GM12878 (cell line): ENCODE measurements around the gene EGF. TPM values are rescaled to one million over a fixed set of nuclear protein-coding genes. Genes with fewer than 3 reads are reported as not detected.

Source experiments
- ATAC-seq: fragments of 200-7000 bp; cut with Tn5 transposase; 3 replicates; pipeline ENCODE4 v1.9.1; 2020; ENCODE audit warnings: mild to moderate bottlenecking, moderate library complexity
- BruUV-seq: library from RNA; stranded (reverse); fragments of 400-500 nt; replicated peaks from 2 replicates; lab custom pipeline; 2021; lab: Mats Ljungman, UMichigan
- CTCF ChIA-PET: fragments of 300-600 bp; sonication (Branson Sonifier 250); formaldehyde crosslinking; extraction: SDS; loops from one replicate; lab custom pipeline; 2021; ENCODE audit warnings: inconsistent platforms; lab: Yijun Ruan, JAX
- POLR2A ChIA-PET: fragments of 350-600 bp; formaldehyde crosslinking; extraction: SDS; loops from one replicate; lab custom pipeline; 2021; ENCODE audit warnings: inconsistent platforms; lab: Charles Lee
- RAD21 ChIA-PET: fragments of 300-600 bp; sonication (Branson Sonifier 250); formaldehyde crosslinking; loops from one replicate; lab custom pipeline; 2023; ENCODE audit warnings: antibody characterized with exemption; ENCODE audit not compliant: unreplicated experiment; lab: Charles Lee
- SMC1A ChIA-PET: fragments of 300-600 bp; sonication (Branson Sonifier 250); formaldehyde crosslinking; loops from one replicate; lab custom pipeline; 2023; ENCODE audit not compliant: unreplicated experiment, uncharacterized antibody; lab: Charles Lee
- DNase-seq: peaks from one replicate; pipeline ENCODE4 v3.0.0-alpha.2; 2011; ENCODE audit warnings: low read depth, low spot score
- FAIRE-seq: peaks from 3 replicates; lab custom pipeline; 2011; peaks lifted over from hg19 to GRCh38; lab: Jason Lieb, UNC
- H2AFZ ChIP-seq: 2 replicates; pipeline ENCODE4 v1.6.0; 2011; ENCODE audit warnings: low read depth, low read length, control low read depth; ENCODE audit not compliant: control insufficient read depth
- H3K27ac ChIP-seq: 2 replicates; pipeline ENCODE4 v1.5.1; 2011; ENCODE audit warnings: control low read depth; ENCODE audit not compliant: control insufficient read depth, insufficient read depth
- H3K27me3 ChIP-seq, 2 experiments: replicated peaks in 1 of 2; 2 replicates each; pipeline versions ENCODE4 v1.6.0 to v1.6.1; 2011; ENCODE audit warnings: low read length in 1 of 2; ENCODE audit not compliant: control insufficient read depth in 2 of 2, insufficient read depth in 2 of 2
- H3K36me3 ChIP-seq, 2 experiments: 2 replicates each; pipeline ENCODE4 v1.5.1; 2011; ENCODE audit warnings: low read length in 1 of 2; ENCODE audit not compliant: control insufficient read depth in 2 of 2, insufficient read depth in 2 of 2
- H3K4me1 ChIP-seq: 2 replicates; pipeline ENCODE4 v1.6.1; 2011; ENCODE audit warnings: mild to moderate bottlenecking, low read length, moderate library complexity, mixed read lengths; ENCODE audit not compliant: control insufficient read depth, insufficient read depth
- H3K4me2 ChIP-seq: 2 replicates; pipeline ENCODE4 v1.6.0; 2011; ENCODE audit warnings: control low read depth; ENCODE audit not compliant: control insufficient read depth, insufficient read depth
- H3K4me3 ChIP-seq: fragments of 200-600 bp; sonication (generic); 2 replicates; pipeline ENCODE4 v1.5.1; 2016
- H3K79me2 ChIP-seq: 2 replicates; pipeline ENCODE4 v1.6.0; 2011; ENCODE audit warnings: low read length; ENCODE audit not compliant: control insufficient read depth, insufficient read depth
- H3K9ac ChIP-seq: 2 replicates; pipeline ENCODE4 v1.8.0; 2011; ENCODE audit warnings: low read length, control low read depth, mixed read lengths; ENCODE audit not compliant: control insufficient read depth, insufficient read depth
- H3K9me3 ChIP-seq: replicated peaks from 3 replicates; pipeline ENCODE4 v1.5.1; 2011; ENCODE audit warnings: mild to moderate bottlenecking, low read length; ENCODE audit not compliant: control insufficient read depth, insufficient read depth
- H4K20me1 ChIP-seq: 2 replicates; pipeline ENCODE4 v1.6.0; 2011; ENCODE audit not compliant: control insufficient read depth, insufficient read depth
- CHD1 ChIP-seq: IDR thresholded peaks from 2 replicates; pipeline ENCODE4 v1.6.1; 2012; ENCODE audit warnings: low read depth, low read length, improper control_type of control experiment
- ETV6 ChIP-seq, 2 experiments: fragments of 450-650 bp in 1 of 2; IDR thresholded peaks in 1 of 2; conservative IDR thresholded peaks in 1 of 2; 2 replicates each; pipeline ENCODE4 v1.6.1; 2014; ENCODE audit warnings: antibody characterized with exemption in 1 of 2, borderline replicate concordance in 1 of 2, low read depth in 1 of 2, mild to moderate bottlenecking in 1 of 2, moderate library complexity in 1 of 2
- IRF4 ChIP-seq: IDR thresholded peaks from 2 replicates; pipeline ENCODE4 v1.6.1; 2011; ENCODE audit warnings: low read depth, low read length
- KLF5 ChIP-seq: fragments of 450-650 bp; IDR thresholded peaks from 2 replicates; pipeline ENCODE4 v1.6.1; 2014; ENCODE audit warnings: mild to moderate bottlenecking; ENCODE audit not compliant: partially characterized antibody
- MEF2B ChIP-seq: fragments of 450-650 bp; IDR thresholded peaks from 2 replicates; pipeline ENCODE4 v1.6.1; 2018; ENCODE audit warnings: mild to moderate bottlenecking, moderate library complexity; ENCODE audit not compliant: partially characterized antibody, poor library complexity, severe bottlenecking
- NFYB ChIP-seq: IDR thresholded peaks from 2 replicates; pipeline ENCODE4 v1.6.1; 2011; ENCODE audit warnings: low read depth, mild to moderate bottlenecking, low read length, improper control_type of control experiment, moderate library complexity; ENCODE audit not compliant: insufficient read depth
- PAX8 ChIP-seq: fragments of 450-650 bp; IDR thresholded peaks from 2 replicates; pipeline ENCODE4 v1.6.1; 2017; ENCODE audit warnings: mild to moderate bottlenecking, moderate library complexity
- RUNX3 ChIP-seq: IDR thresholded peaks from 2 replicates; pipeline ENCODE4 v1.6.1; 2012; ENCODE audit warnings: low read length, inconsistent platforms
- SIX5 ChIP-seq: IDR thresholded peaks from 2 replicates; pipeline ENCODE4 v1.6.1; 2011; ENCODE audit warnings: mild to moderate bottlenecking, low read depth, low read length, moderate library complexity; ENCODE audit not compliant: severe bottlenecking
- TBL1XR1 ChIP-seq: IDR thresholded peaks from 2 replicates; pipeline ENCODE4 v1.6.1; 2012; ENCODE audit warnings: low read depth, low read length, improper control_type of control experiment
- TCF12 ChIP-seq: IDR thresholded peaks from 2 replicates; pipeline ENCODE4 v1.6.1; 2011; ENCODE audit warnings: low read depth, mild to moderate bottlenecking, low read length
- ZBED1 ChIP-seq: IDR thresholded peaks from 2 replicates; pipeline ENCODE4 v1.6.1; 2016; ENCODE audit warnings: borderline replicate concordance
- ZNF24 ChIP-seq: fragments of 450-650 bp; IDR thresholded peaks from 2 replicates; pipeline ENCODE4 v1.6.1; 2017; ENCODE audit warnings: antibody characterized with exemption, mild to moderate bottlenecking
- ZNF687 ChIP-seq: fragments of 450-650 bp; IDR thresholded peaks from 2 replicates; pipeline ENCODE4 v1.6.1; 2017; ENCODE audit warnings: mild to moderate bottlenecking, moderate library complexity
- WGBS: methylation state at CpG from one replicate; pipeline ENCODE4 v1.1.6; 2016; ENCODE audit warnings: low lambda C conversion rate; ENCODE audit not compliant: insufficient replicate concordance, insufficient coverage; ENCODE audit errors: missing lambda C conversion rate; 5-methylcytosine and 5-hydroxymethylcytosine counted together
- in situ Hi-C: fragments of 300-500 bp; cut with MboI; formaldehyde crosslinking; loops from 9 replicates; pipeline ENCODE4 v1.14.3; 2018; ENCODE audit warnings: mixed read lengths
- intact Hi-C: fragments of 100-400 bp; cut with micrococcal nuclease; formaldehyde crosslinking; loops from one replicate; pipeline ENCODE4 v1.14.2; 2022; ENCODE audit not compliant: unreplicated experiment
- polyA plus RNA-seq, 11 experiments: library from polyadenylated mRNA; depleted of rRNA in 4 of 11; unstranded in 6 of 11; stranded (reverse) in 5 of 11; fragments of >200 nt; fragmentation: Nextera tagmentation in 4 of 11; fragmentation: Illumina TruSeq in 1 of 11; extraction: Ambion mirVana in 4 of 11; extraction: Trizol in 1 of 11; gene quantifications; 1 replicate in 1 of 11; 2 replicates in 10 of 11; pipeline versions ENCODE4 v1.2.1 to v1.2.3, GENCODE V29; 2011 to 2016; ENCODE audit warnings: inconsistent platforms in 2 of 11, missing spikeins in 2 of 11, low read depth in 1 of 11
- total RNA-seq, 4 experiments: library from RNA; depleted of rRNA in 3 of 4; stranded (reverse); fragments of >200 nt in 3 of 4; fragmentation: Illumina TruSeq in 1 of 4; extraction: Trizol in 1 of 4; gene quantifications; 2 replicates each; pipeline versions ENCODE4 v1.2.1 to v1.2.3, GENCODE V29; 2013 to 2021
- TF ChIP-seq, protein P1 (sequence below): fragments of 450-650 bp; formaldehyde crosslinking; IDR thresholded peaks from 2 replicates; pipeline ENCODE4 v1.4.0; 2022; ENCODE audit warnings: mild to moderate bottlenecking, moderate library complexity

The EGF gene
- total and polyA plus RNA-seq, 10 of the 15 experiments (the other 5 are each of a cell fraction or from before 2014, with no cell fraction given) = 0.02 to 0.90 (median 0.19) TPM; not detected in 4

- TF ChIP-seq ETV6 (conservative IDR thresholded peaks at IDR 0.05 in 1 of 2, IDR thresholded peaks at IDR 0.05 in 1 of 2; ENCODE audit: borderline replicate concordance in 1 of 2, low read depth in 1 of 2) (peak in 1 of 2 experiments; percentile 88; a peak in 1 of 4 replicates), PAX8 (no peak), RUNX3 (peak; percentile 87), IRF4 (peak; percentile 86), TBL1XR1 (0 out of 2 replicates have a peak, but pooled peaks have one; percentile 68), ZBED1 (peak; percentile 81; the same call in 1 of the 2 replicates), SIX5 (no peak), ZNF24 (no peak), KLF5 (peak; percentile 89)
These were observed 77.9 kb downstream of the EGF start (continued) for GRCh38 chr4:109990261-109991257.

GRCh38 chr4:109993116-109993515, 80.4 kb downstream of the EGF start:
- SMC1A ChIA-PET = interaction anchor here (1.2 to 2.4 kb wide), 6 partner anchors 11 to 531 kb away, joined by 3 to 7 read pairs (median 5); no protein-coding TSS in a partner anchor
- Histone ChIP-seq H3K4me3 (no peak overlapping the region), H3K36me3 (no peaks in the 10 kb centered on the region), H4K20me1 (no peaks in the 10 kb centered on the region), H3K27me3 (no peaks in the 10 kb centered on the region), H3K4me2 (no peak overlapping the region), H3K27ac (no peak overlapping the region), H2AFZ (no peak overlapping the region), H3K9me3 (peaks cover 3% of the 10 kb centered on the region; the same call in 2 of the 3 replicates), H3K9ac (no peak overlapping the region), H3K4me1 (peaks cover 42% of the 10 kb centered on the region), H3K79me2 (no peaks in the 10 kb centered on the region)
- WGBS = 59% methylated on average over 4 of the region's 4 CpGs
- FAIRE-seq (no peak), ATAC-seq (no peak), DNase-seq (no peak)
- CTCF ChIA-PET = interaction anchor here (1.1 to 22.1 kb wide), 3 partner anchors 13 to 521 kb away, joined by 3 to 812 read pairs (median 14); no protein-coding TSS in a partner anchor
- in situ Hi-C loops = no loop called here
- no TSS peak for BruUV-seq
- intact Hi-C loops = loop anchor here (5.0 kb wide), 2 partner anchors 176 to 204 kb away; partner anchors contain the start of genes ELOVL6 and GAR1
- RAD21 ChIA-PET = no interaction called here
- POLR2A ChIA-PET = no interaction called here
- TF ChIP-seq TCF12 (no peak), NFYB (no peak), MEF2B (no peak), CHD1 (no peak), ZNF687 (no peak)
- TF ChIP-seq, protein P1, sequence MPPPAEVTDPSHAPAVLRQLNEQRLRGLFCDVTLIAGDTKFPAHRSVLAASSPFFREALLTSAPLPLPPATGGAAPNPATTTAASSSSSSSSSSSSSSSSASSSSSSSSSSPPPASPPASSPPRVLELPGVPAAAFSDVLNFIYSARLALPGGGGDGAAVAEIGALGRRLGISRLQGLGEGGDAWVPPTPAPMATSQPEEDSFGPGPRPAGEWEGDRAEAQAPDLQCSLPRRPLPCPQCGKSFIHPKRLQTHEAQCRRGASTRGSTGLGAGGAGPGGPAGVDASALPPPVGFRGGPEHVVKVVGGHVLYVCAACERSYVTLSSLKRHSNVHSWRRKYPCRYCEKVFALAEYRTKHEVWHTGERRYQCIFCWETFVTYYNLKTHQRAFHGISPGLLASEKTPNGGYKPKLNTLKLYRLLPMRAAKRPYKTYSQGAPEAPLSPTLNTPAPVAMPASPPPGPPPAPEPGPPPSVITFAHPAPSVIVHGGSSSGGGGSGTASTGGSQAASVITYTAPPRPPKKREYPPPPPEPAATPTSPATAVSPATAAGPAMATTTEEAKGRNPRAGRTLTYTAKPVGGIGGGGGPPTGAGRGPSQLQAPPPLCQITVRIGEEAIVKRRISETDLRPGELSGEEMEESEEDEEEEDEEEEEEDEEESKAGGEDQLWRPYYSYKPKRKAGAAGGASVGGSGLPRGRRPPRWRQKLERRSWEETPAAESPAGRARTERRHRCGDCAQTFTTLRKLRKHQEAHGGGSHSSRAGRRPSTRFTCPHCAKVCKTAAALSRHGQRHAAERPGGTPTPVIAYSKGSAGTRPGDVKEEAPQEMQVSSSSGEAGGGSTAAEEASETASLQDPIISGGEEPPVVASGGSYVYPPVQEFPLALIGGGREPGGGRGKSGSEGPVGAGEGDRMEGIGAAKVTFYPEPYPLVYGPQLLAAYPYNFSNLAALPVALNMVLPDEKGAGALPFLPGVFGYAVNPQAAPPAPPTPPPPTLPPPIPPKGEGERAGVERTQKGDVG (CRISPR knock-in tag) = no peak
